ENCODE measurements around the gene GPSM1. TPM values are rescaled to one million over a fixed set of nuclear protein-coding genes. Genes with fewer than 3 reads are reported as not detected.

Gene GPSM1
- total RNA-seq, 1 experiment from 2014 or later = 14.2 TPM

DNA sequence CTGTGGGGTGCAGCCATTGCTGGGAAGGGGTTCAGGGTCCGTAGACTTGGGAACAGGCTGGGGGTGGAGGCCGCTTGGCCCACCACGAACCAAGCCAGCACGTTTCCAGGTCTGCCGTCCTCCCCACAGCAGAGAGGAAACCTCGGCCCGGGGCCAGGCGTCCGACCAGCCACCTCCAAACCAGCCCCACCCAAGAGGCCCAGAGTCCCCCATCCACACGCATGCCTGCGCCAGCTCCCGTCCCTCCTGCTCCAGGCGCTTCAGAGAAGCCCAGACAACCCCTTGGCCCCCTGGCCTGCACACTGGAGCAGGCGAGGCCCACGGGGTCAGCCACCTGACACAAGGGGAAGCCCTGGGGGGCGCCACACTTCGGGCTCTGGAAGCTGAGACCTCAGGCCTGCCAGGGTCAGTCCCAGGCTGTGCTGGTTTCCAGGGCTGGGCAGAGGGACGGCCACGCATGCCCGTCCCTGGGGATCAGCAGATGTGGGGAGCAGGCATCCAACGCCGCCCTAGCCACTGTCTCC is 29.9 kb downstream of the GPSM1 start:
- DNase-seq (ENCODE audit: low spot score) = no peak
- no peak overlapping the region for H3K4me3 Mint-ChIP-seq
- TF ChIP-seq TEAD1 (CRISPR knock-in tag; IDR thresholded peaks at IDR 0.05) = no peak
- TF ChIP-seq, protein P1, sequence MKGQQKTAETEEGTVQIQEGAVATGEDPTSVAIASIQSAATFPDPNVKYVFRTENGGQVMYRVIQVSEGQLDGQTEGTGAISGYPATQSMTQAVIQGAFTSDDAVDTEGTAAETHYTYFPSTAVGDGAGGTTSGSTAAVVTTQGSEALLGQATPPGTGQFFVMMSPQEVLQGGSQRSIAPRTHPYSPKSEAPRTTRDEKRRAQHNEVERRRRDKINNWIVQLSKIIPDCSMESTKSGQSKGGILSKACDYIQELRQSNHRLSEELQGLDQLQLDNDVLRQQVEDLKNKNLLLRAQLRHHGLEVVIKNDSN (CRISPR knock-in tag; IDR thresholded peaks at IDR 0.05) = no peak
- TF ChIP-seq GABPB1 (CRISPR knock-in tag; IDR thresholded peaks at IDR 0.05) = no peak
- TF ChIP-seq, protein P2, sequence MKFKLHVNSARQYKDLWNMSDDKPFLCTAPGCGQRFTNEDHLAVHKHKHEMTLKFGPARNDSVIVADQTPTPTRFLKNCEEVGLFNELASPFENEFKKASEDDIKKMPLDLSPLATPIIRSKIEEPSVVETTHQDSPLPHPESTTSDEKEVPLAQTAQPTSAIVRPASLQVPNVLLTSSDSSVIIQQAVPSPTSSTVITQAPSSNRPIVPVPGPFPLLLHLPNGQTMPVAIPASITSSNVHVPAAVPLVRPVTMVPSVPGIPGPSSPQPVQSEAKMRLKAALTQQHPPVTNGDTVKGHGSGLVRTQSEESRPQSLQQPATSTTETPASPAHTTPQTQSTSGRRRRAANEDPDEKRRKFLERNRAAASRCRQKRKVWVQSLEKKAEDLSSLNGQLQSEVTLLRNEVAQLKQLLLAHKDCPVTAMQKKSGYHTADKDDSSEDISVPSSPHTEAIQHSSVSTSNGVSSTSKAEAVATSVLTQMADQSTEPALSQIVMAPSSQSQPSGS (CRISPR knock-in tag; IDR thresholded peaks at IDR 0.05; ENCODE audit: borderline replicate concordance, low read depth) = no peak
- no peak for TF ChIP-seq ZNF423 (CRISPR knock-in tag; IDR thresholded peaks at IDR 0.05)
- no peak for TF ChIP-seq ZNF219 (CRISPR knock-in tag; IDR thresholded peaks at IDR 0.05; ENCODE audit: borderline replicate concordance)
- TF ChIP-seq ESRRA (CRISPR knock-in tag; IDR thresholded peaks at IDR 0.05; ENCODE audit: borderline replicate concordance) = no peak
- TF ChIP-seq MYBL2 (CRISPR knock-in tag; IDR thresholded peaks at IDR 0.05) = no peak
- TF ChIP-seq, protein P3, sequence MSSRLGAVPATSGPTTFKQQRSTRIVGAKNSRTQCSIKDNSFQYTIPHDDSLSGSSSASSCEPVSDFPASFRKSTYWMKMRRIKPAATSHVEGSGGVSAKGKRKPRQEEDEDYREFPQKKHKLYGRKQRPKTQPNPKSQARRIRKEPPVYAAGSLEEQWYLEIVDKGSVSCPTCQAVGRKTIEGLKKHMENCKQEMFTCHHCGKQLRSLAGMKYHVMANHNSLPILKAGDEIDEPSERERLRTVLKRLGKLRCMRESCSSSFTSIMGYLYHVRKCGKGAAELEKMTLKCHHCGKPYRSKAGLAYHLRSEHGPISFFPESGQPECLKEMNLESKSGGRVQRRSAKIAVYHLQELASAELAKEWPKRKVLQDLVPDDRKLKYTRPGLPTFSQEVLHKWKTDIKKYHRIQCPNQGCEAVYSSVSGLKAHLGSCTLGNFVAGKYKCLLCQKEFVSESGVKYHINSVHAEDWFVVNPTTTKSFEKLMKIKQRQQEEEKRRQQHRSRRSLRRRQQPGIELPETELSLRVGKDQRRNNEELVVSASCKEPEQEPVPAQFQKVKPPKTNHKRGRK (CRISPR knock-in tag; IDR thresholded peaks at IDR 0.05; ENCODE audit: borderline replicate concordance) = no peak
- TF ChIP-seq, protein P4, sequence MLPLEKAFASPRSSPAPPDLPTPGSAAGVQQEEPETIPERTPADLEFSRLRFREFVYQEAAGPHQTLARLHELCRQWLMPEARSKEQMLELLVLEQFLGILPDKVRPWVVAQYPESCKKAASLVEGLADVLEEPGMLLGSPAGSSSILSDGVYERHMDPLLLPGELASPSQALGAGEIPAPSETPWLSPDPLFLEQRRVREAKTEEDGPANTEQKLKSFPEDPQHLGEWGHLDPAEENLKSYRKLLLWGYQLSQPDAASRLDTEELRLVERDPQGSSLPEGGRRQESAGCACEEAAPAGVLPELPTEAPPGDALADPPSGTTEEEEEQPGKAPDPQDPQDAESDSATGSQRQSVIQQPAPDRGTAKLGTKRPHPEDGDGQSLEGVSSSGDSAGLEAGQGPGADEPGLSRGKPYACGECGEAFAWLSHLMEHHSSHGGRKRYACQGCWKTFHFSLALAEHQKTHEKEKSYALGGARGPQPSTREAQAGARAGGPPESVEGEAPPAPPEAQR (CRISPR knock-in tag; IDR thresholded peaks at IDR 0.05) = no peak
- TF ChIP-seq, protein P5, sequence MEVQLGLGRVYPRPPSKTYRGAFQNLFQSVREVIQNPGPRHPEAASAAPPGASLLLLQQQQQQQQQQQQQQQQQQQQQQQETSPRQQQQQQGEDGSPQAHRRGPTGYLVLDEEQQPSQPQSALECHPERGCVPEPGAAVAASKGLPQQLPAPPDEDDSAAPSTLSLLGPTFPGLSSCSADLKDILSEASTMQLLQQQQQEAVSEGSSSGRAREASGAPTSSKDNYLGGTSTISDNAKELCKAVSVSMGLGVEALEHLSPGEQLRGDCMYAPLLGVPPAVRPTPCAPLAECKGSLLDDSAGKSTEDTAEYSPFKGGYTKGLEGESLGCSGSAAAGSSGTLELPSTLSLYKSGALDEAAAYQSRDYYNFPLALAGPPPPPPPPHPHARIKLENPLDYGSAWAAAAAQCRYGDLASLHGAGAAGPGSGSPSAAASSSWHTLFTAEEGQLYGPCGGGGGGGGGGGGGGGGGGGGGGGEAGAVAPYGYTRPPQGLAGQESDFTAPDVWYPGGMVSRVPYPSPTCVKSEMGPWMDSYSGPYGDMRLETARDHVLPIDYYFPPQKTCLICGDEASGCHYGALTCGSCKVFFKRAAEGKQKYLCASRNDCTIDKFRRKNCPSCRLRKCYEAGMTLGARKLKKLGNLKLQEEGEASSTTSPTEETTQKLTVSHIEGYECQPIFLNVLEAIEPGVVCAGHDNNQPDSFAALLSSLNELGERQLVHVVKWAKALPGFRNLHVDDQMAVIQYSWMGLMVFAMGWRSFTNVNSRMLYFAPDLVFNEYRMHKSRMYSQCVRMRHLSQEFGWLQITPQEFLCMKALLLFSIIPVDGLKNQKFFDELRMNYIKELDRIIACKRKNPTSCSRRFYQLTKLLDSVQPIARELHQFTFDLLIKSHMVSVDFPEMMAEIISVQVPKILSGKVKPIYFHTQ (CRISPR knock-in tag; IDR thresholded peaks at IDR 0.05) = no peak
- no peak for TF ChIP-seq ATF1 (CRISPR knock-in tag; IDR thresholded peaks at IDR 0.05)
- TF ChIP-seq, protein P6, sequence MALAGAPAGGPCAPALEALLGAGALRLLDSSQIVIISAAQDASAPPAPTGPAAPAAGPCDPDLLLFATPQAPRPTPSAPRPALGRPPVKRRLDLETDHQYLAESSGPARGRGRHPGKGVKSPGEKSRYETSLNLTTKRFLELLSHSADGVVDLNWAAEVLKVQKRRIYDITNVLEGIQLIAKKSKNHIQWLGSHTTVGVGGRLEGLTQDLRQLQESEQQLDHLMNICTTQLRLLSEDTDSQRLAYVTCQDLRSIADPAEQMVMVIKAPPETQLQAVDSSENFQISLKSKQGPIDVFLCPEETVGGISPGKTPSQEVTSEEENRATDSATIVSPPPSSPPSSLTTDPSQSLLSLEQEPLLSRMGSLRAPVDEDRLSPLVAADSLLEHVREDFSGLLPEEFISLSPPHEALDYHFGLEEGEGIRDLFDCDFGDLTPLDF (CRISPR knock-in tag; IDR thresholded peaks at IDR 0.05) = no peak
- no peak for TF ChIP-seq FOXJ3 (CRISPR knock-in tag; IDR thresholded peaks at IDR 0.05; ENCODE audit: borderline replicate concordance)
- TF ChIP-seq, protein P7, sequence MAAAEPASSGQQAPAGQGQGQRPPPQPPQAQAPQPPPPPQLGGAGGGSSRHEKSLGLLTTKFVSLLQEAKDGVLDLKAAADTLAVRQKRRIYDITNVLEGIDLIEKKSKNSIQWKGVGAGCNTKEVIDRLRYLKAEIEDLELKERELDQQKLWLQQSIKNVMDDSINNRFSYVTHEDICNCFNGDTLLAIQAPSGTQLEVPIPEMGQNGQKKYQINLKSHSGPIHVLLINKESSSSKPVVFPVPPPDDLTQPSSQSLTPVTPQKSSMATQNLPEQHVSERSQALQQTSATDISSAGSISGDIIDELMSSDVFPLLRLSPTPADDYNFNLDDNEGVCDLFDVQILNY (CRISPR knock-in tag; IDR thresholded peaks at IDR 0.05) = no peak
- TF ChIP-seq, protein P8, sequence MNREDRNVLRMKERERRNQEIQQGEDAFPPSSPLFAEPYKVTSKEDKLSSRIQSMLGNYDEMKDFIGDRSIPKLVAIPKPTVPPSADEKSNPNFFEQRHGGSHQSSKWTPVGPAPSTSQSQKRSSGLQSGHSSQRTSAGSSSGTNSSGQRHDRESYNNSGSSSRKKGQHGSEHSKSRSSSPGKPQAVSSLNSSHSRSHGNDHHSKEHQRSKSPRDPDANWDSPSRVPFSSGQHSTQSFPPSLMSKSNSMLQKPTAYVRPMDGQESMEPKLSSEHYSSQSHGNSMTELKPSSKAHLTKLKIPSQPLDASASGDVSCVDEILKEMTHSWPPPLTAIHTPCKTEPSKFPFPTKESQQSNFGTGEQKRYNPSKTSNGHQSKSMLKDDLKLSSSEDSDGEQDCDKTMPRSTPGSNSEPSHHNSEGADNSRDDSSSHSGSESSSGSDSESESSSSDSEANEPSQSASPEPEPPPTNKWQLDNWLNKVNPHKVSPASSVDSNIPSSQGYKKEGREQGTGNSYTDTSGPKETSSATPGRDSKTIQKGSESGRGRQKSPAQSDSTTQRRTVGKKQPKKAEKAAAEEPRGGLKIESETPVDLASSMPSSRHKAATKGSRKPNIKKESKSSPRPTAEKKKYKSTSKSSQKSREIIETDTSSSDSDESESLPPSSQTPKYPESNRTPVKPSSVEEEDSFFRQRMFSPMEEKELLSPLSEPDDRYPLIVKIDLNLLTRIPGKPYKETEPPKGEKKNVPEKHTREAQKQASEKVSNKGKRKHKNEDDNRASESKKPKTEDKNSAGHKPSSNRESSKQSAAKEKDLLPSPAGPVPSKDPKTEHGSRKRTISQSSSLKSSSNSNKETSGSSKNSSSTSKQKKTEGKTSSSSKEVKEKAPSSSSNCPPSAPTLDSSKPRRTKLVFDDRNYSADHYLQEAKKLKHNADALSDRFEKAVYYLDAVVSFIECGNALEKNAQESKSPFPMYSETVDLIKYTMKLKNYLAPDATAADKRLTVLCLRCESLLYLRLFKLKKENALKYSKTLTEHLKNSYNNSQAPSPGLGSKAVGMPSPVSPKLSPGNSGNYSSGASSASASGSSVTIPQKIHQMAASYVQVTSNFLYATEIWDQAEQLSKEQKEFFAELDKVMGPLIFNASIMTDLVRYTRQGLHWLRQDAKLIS (CRISPR knock-in tag; IDR thresholded peaks at IDR 0.05; ENCODE audit: borderline replicate concordance) = no peak
- no peak for TF ChIP-seq SP1 (CRISPR knock-in tag; conservative IDR thresholded peaks at IDR 0.05)
- TF ChIP-seq NFYB (CRISPR knock-in tag; conservative IDR thresholded peaks at IDR 0.05; ENCODE audit: low read depth) = no peak
- TF ChIP-seq, protein P9, sequence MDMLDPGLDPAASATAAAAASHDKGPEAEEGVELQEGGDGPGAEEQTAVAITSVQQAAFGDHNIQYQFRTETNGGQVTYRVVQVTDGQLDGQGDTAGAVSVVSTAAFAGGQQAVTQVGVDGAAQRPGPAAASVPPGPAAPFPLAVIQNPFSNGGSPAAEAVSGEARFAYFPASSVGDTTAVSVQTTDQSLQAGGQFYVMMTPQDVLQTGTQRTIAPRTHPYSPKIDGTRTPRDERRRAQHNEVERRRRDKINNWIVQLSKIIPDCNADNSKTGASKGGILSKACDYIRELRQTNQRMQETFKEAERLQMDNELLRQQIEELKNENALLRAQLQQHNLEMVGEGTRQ (CRISPR knock-in tag; IDR thresholded peaks at IDR 0.05) = no peak
- TF ChIP-seq, protein P10, sequence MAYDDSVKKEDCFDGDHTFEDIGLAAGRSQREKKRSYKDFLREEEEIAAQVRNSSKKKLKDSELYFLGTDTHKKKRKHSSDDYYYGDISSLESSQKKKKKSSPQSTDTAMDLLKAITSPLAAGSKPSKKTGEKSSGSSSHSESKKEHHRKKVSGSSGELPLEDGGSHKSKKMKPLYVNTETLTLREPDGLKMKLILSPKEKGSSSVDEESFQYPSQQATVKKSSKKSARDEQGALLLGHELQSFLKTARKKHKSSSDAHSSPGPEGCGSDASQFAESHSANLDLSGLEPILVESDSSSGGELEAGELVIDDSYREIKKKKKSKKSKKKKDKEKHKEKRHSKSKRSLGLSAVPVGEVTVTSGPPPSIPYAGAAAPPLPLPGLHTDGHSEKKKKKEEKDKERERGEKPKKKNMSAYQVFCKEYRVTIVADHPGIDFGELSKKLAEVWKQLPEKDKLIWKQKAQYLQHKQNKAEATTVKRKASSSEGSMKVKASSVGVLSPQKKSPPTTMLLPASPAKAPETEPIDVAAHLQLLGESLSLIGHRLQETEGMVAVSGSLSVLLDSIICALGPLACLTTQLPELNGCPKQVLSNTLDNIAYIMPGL (CRISPR knock-in tag; IDR thresholded peaks at IDR 0.05) = no peak
- POLR2A ChIA-PET = no interaction called here
- H3K9me3 Mint-ChIP-seq = no peaks in the 10 kb centered on the region
- H3K27me3 Mint-ChIP-seq (ENCODE audit: low read depth) = no peaks in the 10 kb centered on the region
- CTCF ChIA-PET = interaction anchor here (0.5 kb wide), 1 partner anchor 35 kb away, joined by 3 read pairs; no protein-coding TSS in a partner anchor
- no peak for ATAC-seq
- H3K27ac Mint-ChIP-seq = no peak overlapping the region
- no peaks in the 10 kb centered on the region for H3K36me3 Mint-ChIP-seq
- no peaks in the 10 kb centered on the region for H3K4me1 Mint-ChIP-seq

Measured in WTC11 (cell line).